Measurements from ENCODE around the gene MPZL1.

Gene MPZL1

GRCh38 chr1:167721617-167722151, at the start of gene MPZL1:
TSS of gene MPZL1 (plus strand) at chr1:167721982. CDS start at chr1:167722152, 170 bp downstream.
- peak; percentile 92 for DNase-seq

GRCh38 chr1:167672831-167673230, 49.0 kb upstream of the MPZL1 start:
- no peak for DNase-seq

- DNase-seq = no peak
Observed at GRCh38 chr1:167673265-167673664, 48.5 kb upstream of the MPZL1 start.

- DNase-seq = no peak
Observed at GRCh38 chr1:167674156-167674555, 47.6 kb upstream of the MPZL1 start.

- no peak for DNase-seq
Observed at GRCh38 chr1:167675440-167675839, 46.3 kb upstream of the MPZL1 start.

GRCh38 chr1:167676205-167676915, 45.4 kb upstream of the MPZL1 start:
- DNase-seq = no peak

- no peak for DNase-seq
Observed at GRCh38 chr1:167676916-167677848, 44.6 kb upstream of the MPZL1 start.

GRCh38 chr1:167678422-167678821, 43.4 kb upstream of the MPZL1 start:
- no peak for DNase-seq

- no peak for DNase-seq
Observed at GRCh38 chr1:167678838-167679237, 42.9 kb upstream of the MPZL1 start.

GRCh38 chr1:167679714-167680113, 42.1 kb upstream of the MPZL1 start:
- DNase-seq = no peak

- no peak for DNase-seq
Observed at GRCh38 chr1:167681024-167681423, 40.8 kb upstream of the MPZL1 start.

- no peak for DNase-seq
Observed at GRCh38 chr1:167681451-167682098, 40.2 kb upstream of the MPZL1 start.

- no peak for DNase-seq
Observed at GRCh38 chr1:167683226-167683625, 38.6 kb upstream of the MPZL1 start.

- no peak for DNase-seq
Observed at GRCh38 chr1:167683641-167684502, 37.9 kb upstream of the MPZL1 start.

GRCh38 chr1:167685844-167686243, 35.9 kb upstream of the MPZL1 start:
- no peak for DNase-seq

GRCh38 chr1:167687919-167688519, 33.8 kb upstream of the MPZL1 start:
- DNase-seq = peak; percentile 81

GRCh38 chr1:167689567-167689920, 32.2 kb upstream of the MPZL1 start:
- DNase-seq = no peak

- no peak for DNase-seq
Observed at GRCh38 chr1:167690053-167690452, 31.7 kb upstream of the MPZL1 start.

- DNase-seq = no peak
Observed at GRCh38 chr1:167693425-167694045, 28.2 kb upstream of the MPZL1 start.

- DNase-seq = no peak
Observed at GRCh38 chr1:167694691-167695090, 27.1 kb upstream of the MPZL1 start.

- no peak for DNase-seq
Observed at GRCh38 chr1:167695147-167695546, 26.6 kb upstream of the MPZL1 start.
